Brain microvascular endothelial cell (primary cell): ENCODE data around the gene ADAM22.

ENCODE experiments used
- DNase-seq: peaks from one replicate; pipeline ENCODE4 v3.0.0-alpha.2; 2020
- H3K27ac ChIP-seq: fragments of 250-450 bp; sonication (Bioruptor Pico); 2 replicates; pipeline ENCODE4 v1.5.1; 2020; ENCODE audit warnings: mild to moderate bottlenecking, moderate library complexity
- H3K27me3 ChIP-seq: fragments of 250-450 bp; sonication (Bioruptor Pico); replicated peaks from 2 replicates; pipeline ENCODE4 v1.5.1; 2020; ENCODE audit warnings: mild to moderate bottlenecking
- H3K36me3 ChIP-seq: fragments of 250-450 bp; sonication (Bioruptor Pico); replicated peaks from 2 replicates; pipeline ENCODE4 v1.5.1; 2020; ENCODE audit warnings: mild to moderate bottlenecking
- H3K4me3 ChIP-seq: 2 replicates; pipeline ENCODE4 v1.5.1; 2011; ENCODE audit warnings: low read depth, mild to moderate bottlenecking, control low read depth, low read length, moderate library complexity
- CTCF ChIP-seq: IDR thresholded peaks from 2 replicates; pipeline ENCODE4 v1.5.1; 2011; ENCODE audit warnings: low read depth, mild to moderate bottlenecking, moderate library complexity, low read length, control low read depth, inconsistent platforms; ENCODE audit errors: missing control alignments
- in situ Hi-C: cut with HindIII; loops from 2 replicates; pipeline ENCODE4 v1.10.0; 2017; ENCODE audit warnings: low sequenced_read_pairs, low pct_ligation_motif_present

The ADAM22 gene

GRCh38 chr7:88208521-88208920, 274.5 kb downstream of the ADAM22 start:
- no peak for TF ChIP-seq CTCF
- in situ Hi-C loops, result no loop called here
- peaks cover 78% of the 10 kb centered on the region for H3K36me3 ChIP-seq
- no peak overlapping the region for H3K4me3 ChIP-seq
- no peak for DNase-seq
- no peaks in the 10 kb centered on the region for H3K27me3 ChIP-seq
- no peak overlapping the region for H3K27ac ChIP-seq

- Histone ChIP-seq H3K36me3 (peaks cover 69% of the 10 kb centered on the region), H3K27me3 (no peaks in the 10 kb centered on the region), H3K4me3 (no peak overlapping the region), H3K27ac (no peak overlapping the region)
- in situ Hi-C loops, result no loop called here
- no peak for TF ChIP-seq CTCF
- no peak for DNase-seq
Measured at GRCh38 chr7:88212918-88213317, 278.9 kb downstream of the ADAM22 start.

- no peak for TF ChIP-seq CTCF
- in situ Hi-C loops, result no loop called here
- Histone ChIP-seq H3K27me3 (no peaks in the 10 kb centered on the region), H3K4me3 (no peak overlapping the region), H3K27ac (no peak overlapping the region), H3K36me3 (peaks cover 55% of the 10 kb centered on the region)
- DNase-seq, result no peak
Measured at GRCh38 chr7:88214456-88214855, 280.4 kb downstream of the ADAM22 start.

- TF ChIP-seq CTCF, result no peak
Measured at GRCh38 chr7:88215295-88215694, 281.2 kb downstream of the ADAM22 start.

GRCh38 chr7:88216276-88216675, 282.2 kb downstream of the ADAM22 start:
- Histone ChIP-seq H3K27ac (no peak overlapping the region), H3K27me3 (no peaks in the 10 kb centered on the region), H3K4me3 (no peak overlapping the region), H3K36me3 (peaks cover 44% of the 10 kb centered on the region)
- no peak for DNase-seq
- no peak for TF ChIP-seq CTCF
- in situ Hi-C loops, result no loop called here

More at GRCh38 chr7:88215295-88215694, 281.2 kb downstream of the ADAM22 start:
- in situ Hi-C loops, result no loop called here
- Histone ChIP-seq H3K36me3 (peaks cover 46% of the 10 kb centered on the region), H3K27me3 (no peaks in the 10 kb centered on the region), H3K27ac (no peak overlapping the region), H3K4me3 (no peak overlapping the region)
- DNase-seq, result no peak

- H3K27me3 ChIP-seq, result no peaks in the 10 kb centered on the region
- no peak for DNase-seq
- in situ Hi-C loops, result no loop called here
- no peak overlapping the region for H3K27ac ChIP-seq
- H3K36me3 ChIP-seq, result peaks cover 30% of the 10 kb centered on the region
- H3K4me3 ChIP-seq, result peak overlapping the region; percentile 93
- TF ChIP-seq CTCF, result no peak
Measured at GRCh38 chr7:88217675-88218428, 283.8 kb downstream of the ADAM22 start.
